Right cardiac atrium (tissue), 5 donors: Measurements from ENCODE around the gene ADK. TPM values are rescaled to one million over a fixed set of nuclear protein-coding genes. Genes with fewer than 3 reads are reported as not detected.

Experiments
- ATAC-seq, 2 donors: fragments of 200-7000 bp; cut with Tn5 transposase; one replicate each; pipeline versions ENCODE4 v1.8.0 to v1.9.1; 2020; ENCODE audit warnings: moderate library complexity in 2 of 2, mild to moderate bottlenecking in 1 of 2
- DNase-seq, 3 donors: peaks; one replicate each; pipeline ENCODE4 v3.0.0-alpha.2; 2020
- H3K27ac ChIP-seq: one replicate; pipeline ENCODE4 v1.5.1; 2013; ENCODE audit warnings: mild to moderate bottlenecking, low read length, control low read depth, moderate library complexity
- H3K27me3 ChIP-seq: one replicate; pipeline ENCODE4 v1.6.1; 2013; ENCODE audit not compliant: control insufficient read depth, insufficient read depth
- H3K4me1 ChIP-seq: one replicate; pipeline ENCODE4 v1.6.1; 2013; ENCODE audit warnings: low read length; ENCODE audit not compliant: control insufficient read depth, insufficient read depth
- H3K4me3 ChIP-seq: one replicate; pipeline ENCODE4 v1.5.1; 2013; ENCODE audit warnings: low read length, control low read depth
- H3K9me3 ChIP-seq: one replicate; pipeline ENCODE4 v1.6.1; 2013; ENCODE audit warnings: low read length; ENCODE audit not compliant: control insufficient read depth
- WGBS: extraction: QIAGEN DNeasy Blood & Tissue Kit; methylation state at CpG from one replicate; pipeline ENCODE4 v1.1.7; 2013; 5-methylcytosine and 5-hydroxymethylcytosine counted together
- intact Hi-C, 4 donors: fragments of 100-400 bp; cut with DNase I; formaldehyde crosslinking; loops; one replicate each; pipeline versions ENCODE4 v1.11.0 to v1.14.0; 2022 to 2023
- polyA plus RNA-seq: library from polyadenylated mRNA; stranded (reverse); fragments of 200-250 nt; gene quantifications from one replicate; pipeline ENCODE4 v1.2.3, GENCODE V29; 2013
- total RNA-seq, 4 donors: library from RNA; stranded (reverse); fragmentation: NEBNext Ultra II Directional; extraction: Animal tissue kit (Norgen Biotek cat#: 25700); gene quantifications; one replicate each; pipeline ENCODE4 v1.2.1, GENCODE V29; 2021
- donor health status: healthy with polysubstance abuse.
- donor health status: DM: no; HTN: yes; CAD: no.
- donor health status: DM: no; HTN: no; CAD: no.
- donor health status: DM: no; HTN: yes; CAD: no; lungs with severe emphysema.
- donor health status: DM: yes; HTN: yes; CAD: no.

The ADK gene
- total and polyA plus RNA-seq, 5 donors: 34.5 to 42.2 (median 41.0) TPM

DNA sequence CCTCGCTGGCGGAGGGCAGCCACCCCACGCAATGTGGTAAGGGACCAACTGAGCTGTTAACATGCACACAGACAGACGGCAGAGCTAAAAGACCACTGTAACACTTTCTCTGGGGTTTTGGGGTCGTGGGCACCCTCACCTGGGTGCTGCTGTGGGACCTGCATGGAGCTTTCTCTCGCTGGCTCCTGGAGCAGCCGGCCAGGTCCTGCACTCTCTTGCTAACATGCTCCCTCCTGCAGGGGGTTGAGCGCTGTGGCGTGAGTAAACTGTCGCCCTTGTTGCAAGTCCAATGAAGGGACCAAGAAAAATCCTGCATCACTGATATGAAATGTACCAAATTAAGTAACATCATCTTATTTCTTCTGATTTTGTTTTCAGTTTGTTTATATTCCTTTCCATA lies 92.0 kb downstream of the ADK start:
- intact Hi-C loops: loop anchor here in 3 of 4 donors (5.0 to 10.0 kb wide), 3 partner anchors 859 to 994 kb away; partner anchors contain the start of gene COMTD1 (in 2 of the 3)
- DNase-seq (no peak), ATAC-seq (peak in 1 of 2 donors; percentile 31)
- 91% methylated on average over 10 of the region's 10 CpGs for WGBS
- no peak overlapping the region for H3K27ac ChIP-seq
- H3K27me3 ChIP-seq: no peaks in the 10 kb centered on the region
- no peaks in the 10 kb centered on the region for H3K4me1 ChIP-seq
- no peaks in the 10 kb centered on the region for H3K9me3 ChIP-seq
- no peak overlapping the region for H3K4me3 ChIP-seq

DNA sequence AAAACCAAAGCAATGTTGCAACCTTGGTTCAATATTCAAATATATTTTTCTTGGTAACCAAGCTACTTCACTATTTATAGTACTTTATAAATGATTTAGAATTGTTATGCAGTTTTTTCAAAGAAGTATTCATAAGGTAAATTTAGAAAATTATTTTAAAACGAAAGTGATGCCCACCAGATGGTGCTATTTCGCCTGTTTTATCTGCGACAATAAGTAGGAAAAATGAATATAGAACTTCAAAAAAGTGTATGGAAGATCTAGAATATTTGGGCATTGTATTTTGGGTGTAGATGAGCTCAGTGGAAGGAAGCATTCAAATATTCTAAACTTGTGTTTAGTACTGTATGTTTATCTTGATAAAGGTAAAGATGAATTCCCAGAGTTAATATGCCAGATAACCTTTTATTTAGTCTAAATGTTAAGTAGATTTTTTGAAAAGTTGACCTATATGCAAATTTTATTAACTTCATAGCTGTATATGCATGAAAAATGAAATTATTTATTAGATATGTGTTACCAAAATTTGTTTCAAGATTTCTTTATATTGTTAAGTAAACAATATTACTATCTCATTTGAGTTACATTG lies 93.2 kb downstream of the ADK start:
- no peak overlapping the region for H3K4me3 ChIP-seq
- intact Hi-C loops: loop anchor here in 3 of 4 donors (5.0 to 10.0 kb wide), 3 partner anchors 858 to 993 kb away; partner anchors contain the start of gene COMTD1 (in 2 of the 3)
- WGBS: 5% methylated on average over 3 of the region's 3 CpGs
- no peak overlapping the region for H3K27ac ChIP-seq
- ATAC-seq: no peak
- DNase-seq: no peak
- no peaks in the 10 kb centered on the region for H3K4me1 ChIP-seq
- H3K9me3 ChIP-seq: no peaks in the 10 kb centered on the region
- H3K27me3 ChIP-seq: no peaks in the 10 kb centered on the region

DNA sequence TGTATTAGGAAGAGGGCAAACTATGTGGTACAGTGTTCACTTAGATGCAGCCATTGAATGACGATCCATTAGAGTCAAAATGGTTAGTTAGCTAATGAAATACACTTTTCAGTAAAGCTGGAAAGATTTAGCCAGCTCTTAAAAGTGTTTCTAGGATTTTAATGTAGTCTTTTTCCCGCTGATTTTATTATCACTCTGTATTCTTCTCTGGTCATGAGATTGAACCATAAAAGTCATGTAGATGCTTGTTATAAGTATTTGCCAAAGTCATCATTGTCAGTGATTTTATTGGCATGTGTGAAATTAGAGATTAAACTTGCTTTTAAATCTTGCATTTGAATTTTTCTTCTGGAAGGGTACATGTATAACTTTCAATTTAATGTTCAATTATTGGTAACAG lies 93.8 kb downstream of the ADK start:
- intact Hi-C loops: loop anchor here (5.0 to 10.0 kb wide), 3 partner anchors 857 to 992 kb away; partner anchors contain the start of gene COMTD1 (in 3 of the 4)
- no peaks in the 10 kb centered on the region for H3K4me1 ChIP-seq
- no peaks in the 10 kb centered on the region for H3K27me3 ChIP-seq
- no peaks in the 10 kb centered on the region for H3K9me3 ChIP-seq
- 92% methylated on average over 2 of the region's 2 CpGs for WGBS
- no peak overlapping the region for H3K27ac ChIP-seq
- no peak overlapping the region for H3K4me3 ChIP-seq
- DNase-seq (no peak), ATAC-seq (no peak)

DNA sequence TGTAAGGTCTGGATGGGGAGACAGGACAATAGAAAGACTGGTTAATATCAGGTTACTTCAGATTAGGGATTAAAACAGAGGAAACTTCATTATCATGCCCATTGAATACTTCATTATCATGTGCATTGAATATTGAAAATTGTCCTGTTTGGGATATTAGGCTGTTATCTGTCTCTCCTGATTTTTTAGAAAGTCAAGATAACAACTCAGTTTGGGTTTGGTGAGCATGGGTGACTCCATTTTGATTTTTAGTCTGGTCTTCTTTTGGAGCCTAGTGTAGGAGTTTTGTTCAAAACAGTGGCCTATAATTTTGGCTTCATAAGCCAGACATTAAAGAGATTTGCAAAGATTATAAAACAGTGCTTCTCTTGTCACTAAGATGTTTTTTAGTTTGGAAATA lies 95.5 kb downstream of the ADK start:
- intact Hi-C loops: loop anchor here in 2 of 4 donors (5.0 to 10.0 kb wide), 2 partner anchors 988 to 991 kb away; partner anchors contain the start of gene COMTD1 (in 2 of the 2)
- no peak for DNase-seq
- ATAC-seq: no peak

DNA sequence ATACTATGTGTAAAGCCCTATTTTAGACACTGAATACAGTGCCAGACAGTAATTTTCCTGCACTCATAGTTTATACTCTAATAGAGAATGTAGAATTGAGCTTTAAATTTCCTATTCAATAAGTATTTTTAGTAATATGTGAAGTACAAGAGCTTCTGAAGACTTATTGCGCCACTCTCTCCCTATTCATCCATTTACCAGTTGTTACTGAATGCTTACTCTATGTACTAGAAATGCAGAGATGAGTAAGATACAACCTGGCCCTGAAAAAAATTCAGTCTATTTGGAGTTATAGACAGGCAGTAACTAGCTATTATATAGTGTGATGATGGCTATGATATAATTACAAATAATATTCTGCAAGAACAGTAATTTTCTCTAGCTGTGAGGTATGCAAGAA lies 98.8 kb downstream of the ADK start:
- Histone ChIP-seq H3K4me3 (no peak overlapping the region), H3K9me3 (no peaks in the 10 kb centered on the region), H3K27ac (no peak overlapping the region), H3K4me1 (no peaks in the 10 kb centered on the region), H3K27me3 (no peaks in the 10 kb centered on the region)
- 94% methylated on average over 1 of the region's 1 CpG for WGBS
- ATAC-seq: no peak
- no peak for DNase-seq
- intact Hi-C loops: loop anchor here in 2 of 4 donors (5.0 to 10.0 kb wide), 3 partner anchors 852 to 987 kb away; partner anchors contain the start of gene COMTD1 (in 2 of the 2)

More for the DNA sequence above, 95.5 kb downstream of the ADK start:
- no peak overlapping the region for H3K4me3 ChIP-seq
- H3K4me1 ChIP-seq: no peaks in the 10 kb centered on the region
- no peaks in the 10 kb centered on the region for H3K27me3 ChIP-seq
- no peaks in the 10 kb centered on the region for H3K9me3 ChIP-seq
- no peak overlapping the region for H3K27ac ChIP-seq

DNA sequence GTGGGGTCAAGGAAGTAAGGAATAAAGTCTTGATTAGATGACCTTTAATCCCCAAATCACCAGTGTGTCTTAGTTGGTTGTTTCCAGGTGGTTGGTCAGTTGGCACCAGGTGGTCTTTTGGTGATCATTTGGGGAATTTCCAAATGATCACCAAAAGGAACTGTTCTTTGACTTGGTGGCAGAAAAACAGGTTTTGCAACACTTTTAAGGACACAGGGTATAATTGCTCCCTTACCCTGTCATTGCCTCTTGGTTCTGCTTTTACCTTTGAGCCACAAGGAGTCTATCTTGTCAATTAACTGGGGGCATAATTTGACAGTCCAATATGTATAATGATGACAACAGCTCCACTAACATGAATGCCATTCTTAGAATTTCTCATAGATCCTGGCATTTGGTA lies 104.2 kb downstream of the ADK start:
- Histone ChIP-seq H3K4me1 (no peaks in the 10 kb centered on the region), H3K9me3 (no peaks in the 10 kb centered on the region), H3K27me3 (no peaks in the 10 kb centered on the region), H3K4me3 (no peak overlapping the region), H3K27ac (no peak overlapping the region)
- intact Hi-C loops: no loop called here
- no peak for DNase-seq
- no peak for ATAC-seq

DNA sequence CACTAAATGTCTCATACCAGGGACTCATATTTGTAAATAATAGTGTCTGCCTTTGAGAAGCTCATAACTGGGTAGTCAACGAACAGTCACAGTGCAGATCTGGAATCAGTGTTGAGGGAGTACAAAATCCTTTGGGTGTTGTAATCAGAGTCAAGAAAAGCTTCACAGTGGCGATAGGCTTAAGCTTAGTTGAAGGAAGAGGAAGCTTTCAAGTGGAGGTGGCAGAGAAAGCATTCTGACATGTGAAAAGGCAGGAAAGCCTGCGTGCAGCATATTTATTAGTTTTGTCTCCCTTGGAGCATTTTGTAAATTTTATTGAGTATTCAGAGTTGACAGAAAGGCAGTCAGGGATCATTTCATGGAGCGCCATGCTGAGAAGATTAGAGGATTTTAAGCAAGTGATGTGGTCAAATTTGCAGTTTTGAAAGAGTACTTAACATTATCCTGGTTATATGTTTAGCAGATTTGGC lies 104.9 kb downstream of the ADK start:
- 65% methylated on average over 4 of the region's 4 CpGs for WGBS
- no peaks in the 10 kb centered on the region for H3K9me3 ChIP-seq
- ATAC-seq (no peak), DNase-seq (no peak)
- no peaks in the 10 kb centered on the region for H3K27me3 ChIP-seq
- intact Hi-C loops: no loop called here
- H3K4me3 ChIP-seq: no peak overlapping the region
- H3K27ac ChIP-seq: no peak overlapping the region
- no peaks in the 10 kb centered on the region for H3K4me1 ChIP-seq

DNA sequence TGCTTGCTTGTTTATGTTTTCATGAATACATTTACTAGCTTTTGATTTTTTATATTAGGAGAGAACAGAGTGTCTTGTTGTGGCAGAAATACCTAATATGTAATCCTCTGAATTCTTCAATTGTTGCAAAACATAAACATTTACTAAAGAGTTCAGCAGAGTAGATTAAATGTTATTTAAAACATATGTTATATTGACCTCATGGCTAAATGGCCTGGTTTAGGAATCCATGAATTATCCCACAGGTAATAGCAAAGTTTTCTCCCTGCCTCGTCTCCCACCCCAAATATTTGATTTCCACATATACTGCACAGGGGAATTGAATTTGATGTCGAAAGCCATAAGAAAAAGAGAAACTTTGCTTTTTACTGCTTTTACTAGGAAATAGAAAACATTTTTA lies 111.8 kb downstream of the ADK start:
- no peaks in the 10 kb centered on the region for H3K27me3 ChIP-seq
- DNase-seq (no peak), ATAC-seq (no peak)
- no peak overlapping the region for H3K27ac ChIP-seq
- no peak overlapping the region for H3K4me3 ChIP-seq
- no peaks in the 10 kb centered on the region for H3K4me1 ChIP-seq
- intact Hi-C loops: loop anchor here in 2 of 4 donors (10.0 kb wide), 2 partner anchors 832 to 982 kb away; a partner anchor contains a TSS
- WGBS: 94% methylated on average over 2 of the region's 2 CpGs
- no peaks in the 10 kb centered on the region for H3K9me3 ChIP-seq

DNA sequence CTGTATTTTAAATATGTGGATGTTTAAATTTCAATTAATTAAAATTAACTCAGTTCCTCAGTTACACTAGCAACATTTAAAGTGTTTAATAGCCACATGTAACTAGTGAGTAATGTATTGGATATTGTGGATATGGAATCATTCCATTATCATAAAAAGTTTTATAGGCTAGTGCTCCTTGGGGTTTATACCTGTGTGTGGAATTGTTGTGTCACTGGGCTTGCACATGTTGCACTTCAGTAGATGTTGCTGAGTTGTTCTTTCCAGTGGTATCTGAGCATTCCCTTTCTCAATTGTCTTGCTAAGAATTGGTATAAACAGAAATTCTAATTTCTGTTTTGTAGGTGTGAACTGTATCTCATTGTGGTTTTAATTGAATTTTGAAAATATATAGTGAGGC lies 113.0 kb downstream of the ADK start:
- H3K4me1 ChIP-seq: no peaks in the 10 kb centered on the region
- H3K27me3 ChIP-seq: no peaks in the 10 kb centered on the region
- no peaks in the 10 kb centered on the region for H3K9me3 ChIP-seq
- ATAC-seq (no peak), DNase-seq (no peak)
- H3K4me3 ChIP-seq: no peak overlapping the region
- no peak overlapping the region for H3K27ac ChIP-seq
- intact Hi-C loops: loop anchor here in 2 of 4 donors (10.0 kb wide), 2 partner anchors 831 to 981 kb away; a partner anchor contains a TSS

DNA sequence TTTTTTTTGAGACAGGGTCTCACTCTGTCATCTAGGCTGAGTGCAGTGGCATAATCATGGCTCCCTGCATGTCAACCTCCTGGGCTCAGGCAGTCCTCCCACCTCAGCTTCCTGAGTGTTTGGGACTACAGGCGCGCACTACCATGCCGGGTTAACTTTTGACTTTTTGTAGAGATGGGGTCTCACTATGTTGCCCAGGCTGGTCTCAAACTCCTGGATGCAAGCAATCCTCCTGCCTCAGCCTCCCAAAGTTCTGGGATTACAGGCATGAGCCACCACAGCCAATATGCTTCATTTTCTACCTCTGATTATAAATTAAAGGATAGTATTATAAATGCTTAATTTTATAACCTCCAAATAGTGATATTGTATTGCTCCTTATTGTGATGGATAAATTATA lies 121.3 kb downstream of the ADK start:
- ATAC-seq: no peak
- H3K27ac ChIP-seq: no peak overlapping the region
- H3K9me3 ChIP-seq: no peaks in the 10 kb centered on the region
- DNase-seq: no peak
- H3K4me3 ChIP-seq: no peak overlapping the region
- peaks cover 3% of the 10 kb centered on the region for H3K4me1 ChIP-seq
- intact Hi-C loops: loop anchor here in 1 of 4 donors (10.0 kb wide), 1 partner anchor 753 kb away; no protein-coding TSS in a partner anchor
- 96% methylated on average over 3 of the region's 3 CpGs for WGBS
- H3K27me3 ChIP-seq: no peaks in the 10 kb centered on the region

DNA sequence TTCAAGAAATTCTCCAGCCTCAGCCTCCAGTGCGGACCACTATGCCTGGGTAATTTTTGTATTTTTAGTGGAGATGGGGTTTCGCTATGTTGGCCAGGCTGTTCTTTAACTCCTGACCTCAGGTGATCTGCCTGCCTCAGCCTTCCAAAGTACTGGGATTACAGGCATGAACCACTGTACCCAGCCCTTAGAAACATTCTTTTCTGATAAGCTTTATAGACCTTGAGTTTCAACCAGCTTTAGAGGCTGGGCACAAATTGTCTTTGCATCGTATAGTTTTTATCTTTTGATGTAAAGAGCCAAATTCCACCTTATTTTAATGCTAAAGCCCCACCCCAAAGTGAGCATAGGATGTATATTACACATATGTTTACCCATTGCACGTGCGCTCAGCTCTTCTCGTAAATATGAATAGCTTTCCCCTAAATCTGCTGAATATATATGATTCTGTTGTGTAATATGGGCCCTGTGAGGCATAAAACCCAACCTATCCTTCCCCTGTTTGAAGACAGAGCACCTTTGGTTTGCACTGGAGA lies 124.8 kb downstream of the ADK start:
- peaks cover 3% of the 10 kb centered on the region for H3K4me1 ChIP-seq
- 93% methylated on average over 6 of the region's 6 CpGs for WGBS
- H3K4me3 ChIP-seq: no peak overlapping the region
- H3K27ac ChIP-seq: no peak overlapping the region
- H3K9me3 ChIP-seq: no peaks in the 10 kb centered on the region
- DNase-seq (no peak), ATAC-seq (no peak)
- intact Hi-C loops: loop anchor here in 1 of 4 donors (10.0 kb wide), 1 partner anchor 749 kb away; no protein-coding TSS in a partner anchor
- no peaks in the 10 kb centered on the region for H3K27me3 ChIP-seq
